OCI-LY7 (cell line): Measurements from ENCODE around the gene TTC38. TPM values are rescaled to one million over a fixed set of nuclear protein-coding genes. Genes with fewer than 3 reads are reported as not detected.

Experiments
- BruUV-seq: library from RNA; stranded (reverse); fragments of 400-500 nt; replicated peaks from 2 replicates; lab custom pipeline; 2021; lab: Mats Ljungman, UMichigan
- CTCF ChIA-PET: fragments of 300-600 bp; sonication (Branson Sonifier 250); formaldehyde crosslinking; loops from one replicate; lab custom pipeline; 2022; ENCODE audit warnings: antibody characterized with exemption; ENCODE audit not compliant: unreplicated experiment; lab: Charles Lee
- POLR2A ChIA-PET: fragments of 300-600 bp; sonication (Branson Sonifier 250); formaldehyde crosslinking; loops from one replicate; lab custom pipeline; 2022; ENCODE audit warnings: antibody characterized with exemption; lab: Charles Lee
- DNase-seq: peaks from one replicate; pipeline ENCODE4 v3.0.0-alpha.2; 2015; ENCODE audit warnings: low spot score
- H2AFZ ChIP-seq: fragments of 200-600 bp; sonication (generic), shearing (Covaris generic); 2 replicates; pipeline ENCODE4 v1.6.1; 2014; ENCODE audit warnings: mild to moderate bottlenecking, antibody characterized with exemption, low read length, moderate library complexity
- H3K27ac ChIP-seq: fragments of 200-600 bp; sonication (generic); 2 replicates; pipeline ENCODE4 v1.5.1; 2014; ENCODE audit warnings: mixed run types, low read depth, mild to moderate bottlenecking, moderate library complexity, low read length, inconsistent platforms; ENCODE audit not compliant: poor library complexity, severe bottlenecking
- H3K36me3 ChIP-seq: fragments of 200-600 bp; sonication (generic); 2 replicates; pipeline ENCODE4 v1.6.1; 2014; ENCODE audit warnings: mild to moderate bottlenecking, antibody characterized with exemption, low read length, moderate library complexity, mixed read lengths; ENCODE audit not compliant: insufficient read depth
- H3K4me1 ChIP-seq: fragments of 200-600 bp; sonication (generic); 2 replicates; pipeline ENCODE4 v1.5.1; 2014; ENCODE audit warnings: mild to moderate bottlenecking, low read length; ENCODE audit not compliant: insufficient read depth, poor library complexity, severe bottlenecking
- H3K4me2 ChIP-seq: fragments of 200-600 bp; sonication (generic); 2 replicates; pipeline ENCODE4 v1.6.1; 2014; ENCODE audit warnings: mild to moderate bottlenecking, low read length
- H3K4me3 ChIP-seq: fragments of 200-600 bp; sonication (generic); 2 replicates; pipeline ENCODE4 v1.5.1; 2014; ENCODE audit warnings: mild to moderate bottlenecking, low read depth, low read length; ENCODE audit not compliant: poor library complexity, severe bottlenecking
- H3K79me2 ChIP-seq: fragments of 200-600 bp; sonication (generic); 2 replicates; pipeline ENCODE4 v1.6.1; 2016; ENCODE audit warnings: low read depth, mild to moderate bottlenecking, low read length, moderate library complexity, mixed read lengths; ENCODE audit not compliant: insufficient read depth
- H3K9me2 ChIP-seq: fragments of 200-600 bp; sonication (generic); 2 replicates; pipeline ENCODE4 v1.6.1; 2016; ENCODE audit warnings: mild to moderate bottlenecking, low read length, mixed read lengths; ENCODE audit not compliant: insufficient read depth
- H3K9me3 ChIP-seq: fragments of 200-600 bp; sonication (generic); 2 replicates; pipeline ENCODE4 v1.6.1; 2014; ENCODE audit warnings: mild to moderate bottlenecking, mixed run types, low read length, mixed read lengths
- H4K20me1 ChIP-seq: fragments of 200-600 bp; sonication (generic); 2 replicates; pipeline ENCODE4 v1.6.1; 2014; ENCODE audit warnings: mild to moderate bottlenecking, antibody characterized with exemption, low read length, moderate library complexity, mixed read lengths; ENCODE audit not compliant: insufficient read depth
- CTCF ChIP-seq: fragments of 200-600 bp; sonication (generic); conservative IDR thresholded peaks from 2 replicates; pipeline ENCODE4 v1.5.1; 2014; ENCODE audit warnings: mild to moderate bottlenecking, antibody characterized with exemption, low read length, moderate library complexity, mixed read lengths
- EZH2phosphoT487 ChIP-seq: fragments of 200-600 bp; sonication (generic); IDR thresholded peaks from 2 replicates; pipeline ENCODE4 v1.6.1; 2018; ENCODE audit warnings: low read depth, borderline replicate concordance, mild to moderate bottlenecking, mixed run types, antibody characterized with exemption, low read length, moderate library complexity, mixed read lengths
- intact Hi-C: fragments of 100-400 bp; cut with micrococcal nuclease; formaldehyde crosslinking; loops from one replicate; pipeline ENCODE4 v1.10.0; 2022; ENCODE audit not compliant: unreplicated experiment
- total RNA-seq, 2 experiments: library from RNA; depleted of rRNA in 1 of 2; stranded (reverse); fragments of >200 nt in 1 of 2; shearing (Covaris generic) in 1 of 2; gene quantifications; 2 replicates each; pipeline ENCODE4 v1.2.3, GENCODE V29; 2014 to 2022

Gene TTC38
- total RNA-seq, 2 experiments from 2014 or later, result 0.44 to 2.7 TPM

DNA sequence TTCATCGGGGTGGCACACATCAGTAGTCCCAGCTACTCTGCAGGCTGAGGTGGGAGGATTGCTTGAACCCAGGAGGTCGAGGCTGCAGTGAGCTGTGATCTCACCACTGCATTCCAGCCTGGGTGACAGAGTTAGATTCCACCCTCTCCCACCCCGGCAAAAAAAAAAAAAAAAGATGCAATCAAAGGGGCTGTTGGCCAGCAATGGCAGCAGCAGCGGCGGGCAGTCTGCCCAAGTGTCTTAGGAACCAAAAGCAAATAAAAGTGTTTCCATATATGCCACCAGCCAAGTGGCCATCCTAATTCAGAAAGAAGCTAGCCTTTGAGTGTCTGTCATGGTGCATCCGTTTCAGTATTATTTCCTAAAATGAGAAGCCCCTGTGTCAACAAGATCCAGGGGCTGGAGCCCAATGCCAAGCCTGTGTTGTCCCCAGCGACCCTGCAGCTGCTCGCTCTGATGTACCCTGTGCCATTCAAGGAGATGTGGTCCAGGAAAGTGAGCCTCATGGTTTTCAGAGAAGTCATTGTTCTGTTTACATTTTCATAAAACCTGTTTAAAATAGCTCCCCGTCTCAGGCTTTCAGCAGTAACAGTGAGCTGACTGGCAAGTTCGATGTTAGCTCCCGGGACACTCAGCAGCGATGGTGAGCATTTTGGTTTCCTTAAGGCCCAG, 30.2 kb upstream of the TTC38 start:
- DNase-seq, result no peak
- TF ChIP-seq EZH2phosphoT487, result no peak
- TF ChIP-seq CTCF, result no peak
- POLR2A ChIA-PET, result no interaction called here
- no peaks in the 10 kb centered on the region for H4K20me1 ChIP-seq
- no peaks in the 10 kb centered on the region for H3K9me2 ChIP-seq
- no peak overlapping the region for H2AFZ ChIP-seq
- no TSS peak for BruUV-seq
- peaks cover 36% of the 10 kb centered on the region for H3K4me1 ChIP-seq
- intact Hi-C loops, result loop anchor here (5.0 kb wide), 1 partner anchor 85 kb away; the partner anchor contains the start of gene PPARA
- no peak overlapping the region for H3K4me2 ChIP-seq
- peaks cover 14% of the 10 kb centered on the region; the same call in 1 of the 2 replicates for H3K9me3 ChIP-seq
- H3K79me2 ChIP-seq, result no peaks in the 10 kb centered on the region
- no peak overlapping the region for H3K4me3 ChIP-seq
- H3K36me3 ChIP-seq, result no peaks in the 10 kb centered on the region
- no peak overlapping the region for H3K27ac ChIP-seq
- CTCF ChIA-PET, result no interaction called here

DNA sequence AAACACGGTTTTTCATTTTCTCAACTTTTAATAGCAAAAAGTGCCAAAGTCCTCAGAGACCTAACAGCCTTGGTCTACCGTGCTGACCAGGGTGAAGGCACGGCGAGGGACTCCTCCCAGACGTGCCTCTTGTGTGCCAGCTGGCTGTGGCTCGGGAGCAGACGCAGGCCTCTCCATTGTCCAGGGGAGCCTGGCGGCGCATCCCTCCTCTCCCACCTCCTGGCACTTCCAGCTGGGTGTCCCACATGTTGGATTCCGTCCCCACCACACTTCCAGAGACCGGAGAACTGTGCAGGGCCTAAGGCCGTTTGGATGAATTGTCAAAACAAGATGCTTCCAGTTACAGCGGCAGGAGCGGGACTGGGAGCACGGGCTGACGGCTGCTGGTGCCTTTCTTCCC, 29.3 kb upstream of the TTC38 start:
- H4K20me1 ChIP-seq, result no peaks in the 10 kb centered on the region
- ChIA-PET POLR2A (interaction anchor here (1.2 kb wide), 2 partner anchors 9 to 12 kb away, joined by 3 read pairs; partner anchors contain the start of gene CDPF1), CTCF (no interaction called here)
- no peaks in the 10 kb centered on the region for H3K79me2 ChIP-seq
- H3K27ac ChIP-seq, result no peak overlapping the region
- H3K9me3 ChIP-seq, result peaks cover 14% of the 10 kb centered on the region; the same call in 1 of the 2 replicates
- DNase-seq, result no peak
- no peaks in the 10 kb centered on the region for H3K36me3 ChIP-seq
- no peak overlapping the region for H2AFZ ChIP-seq
- TF ChIP-seq EZH2phosphoT487, result no peak
- TF ChIP-seq CTCF, result no peak
- peaks cover 36% of the 10 kb centered on the region for H3K4me1 ChIP-seq
- intact Hi-C loops, result loop anchor here (5.0 kb wide), 1 partner anchor 86 kb away; the partner anchor contains the start of gene PPARA
- no peak overlapping the region for H3K4me2 ChIP-seq
- BruUV-seq, result no TSS peak
- H3K4me3 ChIP-seq, result no peak overlapping the region
- H3K9me2 ChIP-seq, result no peaks in the 10 kb centered on the region
